RWPE2 (cell line): ENCODE results near the gene LYZL1.
"Not testable (repeated sequence)": the region's sequence is repeated elsewhere in the genome, so short reads cannot be mapped to it uniquely, and the experiment has no call there.

Experiments used
- ATAC-seq: fragments of 200-7000 bp; cut with Tn5 transposase; 3 replicates; pipeline ENCODE4 v1.9.1; 2021; ENCODE audit warnings: low read depth
- DNase-seq: peaks from one replicate; pipeline ENCODE4 v3.0.0-alpha.2; 2020; ENCODE audit warnings: low spot score
- H3K27ac ChIP-seq: fragments of 450-650 bp; 2 replicates; pipeline ENCODE4 v1.5.1; 2017; ENCODE audit warnings: mild to moderate bottlenecking; ENCODE audit not compliant: poor library complexity, severe bottlenecking
- H3K27me3 ChIP-seq: fragments of 250-450 bp; sonication (Bioruptor Pico); 2 replicates; pipeline ENCODE4 v1.5.1; 2021; ENCODE audit warnings: mild to moderate bottlenecking, moderate library complexity; ENCODE audit not compliant: insufficient read depth, poor library complexity, severe bottlenecking
- H3K36me3 ChIP-seq: fragments of 250-450 bp; sonication (Bioruptor Pico); 2 replicates; pipeline ENCODE4 v1.5.1; 2020; ENCODE audit warnings: low read depth, mild to moderate bottlenecking, moderate library complexity
- H3K4me1 ChIP-seq: fragments of 250-450 bp; sonication (Bioruptor Pico); 2 replicates; pipeline ENCODE4 v1.5.1; 2021; ENCODE audit warnings: mild to moderate bottlenecking, moderate library complexity; ENCODE audit not compliant: insufficient read depth, poor library complexity, severe bottlenecking
- H3K4me3 ChIP-seq: fragments of 250-450 bp; sonication (Bioruptor Pico); 2 replicates; pipeline ENCODE4 v1.5.1; 2021; ENCODE audit warnings: mild to moderate bottlenecking, moderate library complexity; ENCODE audit not compliant: severe bottlenecking
- H3K9me3 ChIP-seq: fragments of 250-450 bp; sonication (Bioruptor Pico); 2 replicates; pipeline ENCODE4 v1.5.1; 2021; ENCODE audit warnings: mild to moderate bottlenecking, moderate library complexity; ENCODE audit not compliant: severe bottlenecking
- CTCF ChIP-seq: fragments of 450-650 bp; IDR thresholded peaks from one replicate; pipeline ENCODE4 v1.5.1; 2017; ENCODE audit warnings: mild to moderate bottlenecking, moderate library complexity; ENCODE audit not compliant: poor library complexity, severe bottlenecking

The LYZL1 gene

GRCh38 chr10:29288906-29289305, at the start of gene LYZL1:
Gene LYZL1, plus strand, starts transcription at chr10:29289070. Its CDS starts 2,798 bp downstream, at chr10:29291868.
- H3K4me3 ChIP-seq, DNase-seq, ATAC-seq, H3K27ac ChIP-seq, H3K4me1 ChIP-seq, H3K36me3 ChIP-seq, H3K9me3 ChIP-seq: not testable (repeated sequence)
- peaks cover 25% of the 10 kb centered on the region for H3K27me3 ChIP-seq

- ATAC-seq: 0 out of 3 replicates have a peak, but pooled peaks have one; percentile 29
- H3K36me3 ChIP-seq: no peaks in the 10 kb centered on the region
- peaks cover 9% of the 10 kb centered on the region for H3K27me3 ChIP-seq
- peak; percentile 24 for TF ChIP-seq CTCF
- no peaks in the 10 kb centered on the region for H3K9me3 ChIP-seq
- H3K27ac ChIP-seq: no peak overlapping the region
- no peak for DNase-seq
- no peaks in the 10 kb centered on the region for H3K4me1 ChIP-seq
- H3K4me3 ChIP-seq: no peak overlapping the region
Observed at GRCh38 chr10:29239569-29240472, 49.0 kb upstream of the LYZL1 start.

GRCh38 chr10:29240986-29241660, 47.7 kb upstream of the LYZL1 start:
- TF ChIP-seq CTCF: no peak
- Histone ChIP-seq H3K27me3 (peaks cover 20% of the 10 kb centered on the region), H3K36me3 (no peaks in the 10 kb centered on the region), H3K4me1 (no peaks in the 10 kb centered on the region), H3K4me3 (no peak overlapping the region), H3K9me3 (no peaks in the 10 kb centered on the region), H3K27ac (no peak overlapping the region)
- DNase-seq: no peak
- ATAC-seq: no peak

GRCh38 chr10:29241925-29242324, 46.9 kb upstream of the LYZL1 start:
- ATAC-seq (no peak), DNase-seq (no peak)
- Histone ChIP-seq H3K4me3 (no peak overlapping the region), H3K9me3 (no peaks in the 10 kb centered on the region), H3K4me1 (no peaks in the 10 kb centered on the region), H3K36me3 (no peaks in the 10 kb centered on the region), H3K27ac (no peak overlapping the region), H3K27me3 (peaks cover 21% of the 10 kb centered on the region)
- no peak for TF ChIP-seq CTCF

- no peak for TF ChIP-seq CTCF
- DNase-seq: no peak
Observed at GRCh38 chr10:29243066-29243465, 45.8 kb upstream of the LYZL1 start.

More at GRCh38 chr10:29243066-29243465, 45.8 kb upstream of the LYZL1 start:
- peaks cover 21% of the 10 kb centered on the region for H3K27me3 ChIP-seq
- H3K36me3 ChIP-seq: no peaks in the 10 kb centered on the region
- no peak for ATAC-seq
- H3K27ac ChIP-seq: no peak overlapping the region
- no peaks in the 10 kb centered on the region for H3K4me1 ChIP-seq
- no peaks in the 10 kb centered on the region for H3K9me3 ChIP-seq
- no peak overlapping the region for H3K4me3 ChIP-seq
